Activated CD4-positive, alpha-beta T cell treated with anti-CD3 and anti-CD28 coated beads for 36 hours (primary cell): Measurements from ENCODE around the gene DNMT3B. TPM values are rescaled to one million over a fixed set of nuclear protein-coding genes. Genes with fewer than 3 reads are reported as not detected.

ENCODE experiments used
- ATAC-seq: fragments of 200-7000 bp; cut with Tn5 transposase; one replicate; pipeline ENCODE4 v1.10.0; 2021; ENCODE audit warnings: mild to moderate bottlenecking, moderate library complexity
- CTCF ChIA-PET: fragments of 350-600 bp; sonication (Branson Sonifier 250); formaldehyde crosslinking; loops from one replicate; lab custom pipeline; 2021; ENCODE audit warnings: antibody characterized with exemption; lab: Charles Lee
- POLR2A ChIA-PET: fragments of 350-600 bp; sonication (Branson Sonifier 250); formaldehyde crosslinking; loops from one replicate; lab custom pipeline; 2021; ENCODE audit warnings: antibody characterized with exemption, inconsistent platforms; lab: Charles Lee
- DNase-seq: peaks from one replicate; pipeline ENCODE4 v3.0.0-alpha.2; 2020
- H3K27ac Mint-ChIP-seq: one replicate; pipeline ENCODE4 v1.8.0; 2021; ENCODE audit warnings: mixed read lengths
- H3K27me3 Mint-ChIP-seq: one replicate; pipeline ENCODE4 v1.8.0; 2021; ENCODE audit warnings: mixed read lengths
- H3K36me3 Mint-ChIP-seq: one replicate; pipeline ENCODE4 v1.8.0; 2021; ENCODE audit warnings: low read depth, mixed read lengths
- H3K4me1 Mint-ChIP-seq: one replicate; pipeline ENCODE4 v1.8.0; 2021; ENCODE audit warnings: mixed read lengths
- H3K4me3 Mint-ChIP-seq: one replicate; pipeline ENCODE4 v1.8.0; 2021; ENCODE audit warnings: mild to moderate bottlenecking, moderate library complexity, mixed read lengths
- H3K9me3 Mint-ChIP-seq: one replicate; pipeline ENCODE4 v1.8.0; 2021; ENCODE audit warnings: low read depth, mixed read lengths
- intact Hi-C, 2 experiments: fragments of 100-400 bp; cut with DNase I in 1 of 2; cut with micrococcal nuclease in 1 of 2; formaldehyde crosslinking; loops; one replicate each; pipeline versions ENCODE4 v1.14.2 to v1.15.1; 2022 to 2024; cut with DNase I, micrococcal nuclease
- total RNA-seq, 2 experiments: library from RNA; stranded (reverse); gene quantifications; one replicate each; pipeline ENCODE4 v1.2.3, GENCODE V29; 2021

Gene DNMT3B
- total RNA-seq, 2 experiments from 2014 or later = 1.4 to 1.6 TPM

GRCh38 chr20:32743237-32744112 is 18.7 kb upstream of the DNMT3B start, which contains the start of gene COMMD7:
TSS of gene COMMD7 (minus strand) at chr20:32743467. CDS start at chr20:32743391, 76 bp downstream.
- H3K36me3 Mint-ChIP-seq = no peaks in the 10 kb centered on the region
- H3K4me3 Mint-ChIP-seq = peak within 1 kb of the TSS; percentile 93
- peak; percentile 90 for DNase-seq
- intact Hi-C loops = loop anchor here in 1 of 2 experiments (1.0 to 5.0 kb wide), 6 partner anchors 19 to 224 kb away; partner anchors contain the start of gene DNMT3B
- CTCF ChIA-PET = interaction anchor here (0.6 to 2.5 kb wide), 8 partner anchors 9 to 266 kb away, joined by 3 to 20 read pairs (median 3); partner anchors contain the start of gene DNMT3B
- H3K27me3 Mint-ChIP-seq = no peaks in the 10 kb centered on the region
- POLR2A ChIA-PET = interaction anchor here (0.6 to 0.9 kb wide), 3 partner anchors 17 to 77 kb away, joined by 3 read pairs; no protein-coding TSS in a partner anchor
- H3K27ac Mint-ChIP-seq = peak within 1 kb of the TSS; percentile 97
- peak; percentile 89 for ATAC-seq
- peaks cover 31% of the 10 kb centered on the region for H3K4me1 Mint-ChIP-seq
- H3K9me3 Mint-ChIP-seq = no peaks in the 10 kb centered on the region

- no peaks in the 10 kb centered on the region for H3K36me3 Mint-ChIP-seq
- intact Hi-C loops = no loop called here
- ChIA-PET CTCF (no interaction called here), POLR2A (no interaction called here)
- no peak for ATAC-seq
- H3K27ac Mint-ChIP-seq = no peak overlapping the region
- DNase-seq = no peak
- H3K4me1 Mint-ChIP-seq = peaks cover 8% of the 10 kb centered on the region
- no peaks in the 10 kb centered on the region for H3K9me3 Mint-ChIP-seq
- H3K27me3 Mint-ChIP-seq = no peaks in the 10 kb centered on the region
- no peak overlapping the region for H3K4me3 Mint-ChIP-seq
These were observed 12.1 kb upstream of the DNMT3B start for GRCh38 chr20:32749914-32750637.

- Mint-ChIP-seq H3K4me1 (peaks cover 7% of the 10 kb centered on the region), H3K4me3 (no peak overlapping the region), H3K27ac (no peak overlapping the region), H3K9me3 (no peaks in the 10 kb centered on the region), H3K36me3 (no peaks in the 10 kb centered on the region), H3K27me3 (no peaks in the 10 kb centered on the region)
- POLR2A ChIA-PET = no interaction called here
- DNase-seq (no peak), ATAC-seq (no peak)
- intact Hi-C loops = no loop called here
- CTCF ChIA-PET = no interaction called here
These were observed 10.9 kb upstream of the DNMT3B start for GRCh38 chr20:32751293-32751692.

GRCh38 chr20:32751702-32752457 is 10.3 kb upstream of the DNMT3B start:
- ChIA-PET POLR2A (no interaction called here), CTCF (interaction anchor here (1.4 kb wide), 1 partner anchor 8 kb away, joined by 3 read pairs; the partner anchor contains the start of gene COMMD7)
- ATAC-seq = no peak
- intact Hi-C loops = no loop called here
- H3K4me1 Mint-ChIP-seq = peaks cover 7% of the 10 kb centered on the region
- H3K27ac Mint-ChIP-seq = no peak overlapping the region
- no peaks in the 10 kb centered on the region for H3K27me3 Mint-ChIP-seq
- no peak overlapping the region for H3K4me3 Mint-ChIP-seq
- H3K9me3 Mint-ChIP-seq = no peaks in the 10 kb centered on the region
- H3K36me3 Mint-ChIP-seq = no peaks in the 10 kb centered on the region
- DNase-seq = no peak

- Mint-ChIP-seq H3K4me1 (peaks cover 7% of the 10 kb centered on the region), H3K27me3 (no peaks in the 10 kb centered on the region), H3K9me3 (no peaks in the 10 kb centered on the region), H3K27ac (no peak overlapping the region), H3K36me3 (no peaks in the 10 kb centered on the region), H3K4me3 (no peak overlapping the region)
- intact Hi-C loops = no loop called here
- ChIA-PET POLR2A (interaction anchor here (0.6 kb wide), 1 partner anchor 17 kb away, joined by 10 read pairs; no protein-coding TSS in a partner anchor), CTCF (interaction anchor here (0.6 to 1.4 kb wide), 3 partner anchors 9 to 381 kb away, joined by 3 read pairs; partner anchors contain the start of gene COMMD7)
- peak; percentile 27 for DNase-seq
- ATAC-seq = peak; percentile 76
These were observed 9.5 kb upstream of the DNMT3B start for GRCh38 chr20:32752458-32753250.

- CTCF ChIA-PET = interaction anchor here (0.6 to 1.4 kb wide), 3 partner anchors 10 to 107 kb away, joined by 3 read pairs; partner anchors contain the start of gene COMMD7
- Mint-ChIP-seq H3K4me1 (peaks cover 7% of the 10 kb centered on the region), H3K27ac (no peak overlapping the region), H3K27me3 (no peaks in the 10 kb centered on the region), H3K36me3 (no peaks in the 10 kb centered on the region), H3K4me3 (no peak overlapping the region), H3K9me3 (no peaks in the 10 kb centered on the region)
- intact Hi-C loops = no loop called here
- ATAC-seq (no peak), DNase-seq (no peak)
- POLR2A ChIA-PET = no interaction called here
These were observed 8.5 kb upstream of the DNMT3B start for GRCh38 chr20:32753731-32754130.

GRCh38 chr20:32756156-32756555 is 6.0 kb upstream of the DNMT3B start:
- Mint-ChIP-seq H3K27me3 (peaks cover 2% of the 10 kb centered on the region), H3K4me1 (peaks cover 10% of the 10 kb centered on the region), H3K27ac (no peak overlapping the region), H3K9me3 (no peaks in the 10 kb centered on the region), H3K36me3 (no peaks in the 10 kb centered on the region), H3K4me3 (no peak overlapping the region)
- POLR2A ChIA-PET = no interaction called here
- no peak for ATAC-seq
- intact Hi-C loops = no loop called here
- CTCF ChIA-PET = interaction anchor here (0.6 kb wide), 1 partner anchor 13 kb away, joined by 3 read pairs; the partner anchor contains the start of gene COMMD7
- DNase-seq = no peak

GRCh38 chr20:32761417-32761830 is 761 bp upstream of the DNMT3B start:
- intact Hi-C loops = loop anchor here in 1 of 2 experiments (5.0 kb wide), 1 partner anchor 89 kb away; the partner anchor contains the start of gene C20orf203
- Mint-ChIP-seq H3K9me3 (no peaks in the 10 kb centered on the region), H3K27me3 (peaks cover 7% of the 10 kb centered on the region), H3K27ac (peak overlapping the region; percentile 22), H3K36me3 (no peaks in the 10 kb centered on the region), H3K4me3 (peak overlapping the region; percentile 74), H3K4me1 (peaks cover 10% of the 10 kb centered on the region)
- POLR2A ChIA-PET = no interaction called here
- no peak for ATAC-seq
- CTCF ChIA-PET = no interaction called here
- DNase-seq = no peak

GRCh38 chr20:32762754-32763201 is 593 bp downstream of the DNMT3B start:
- Mint-ChIP-seq H3K4me3 (peak overlapping the region; percentile 70), H3K27me3 (peaks cover 7% of the 10 kb centered on the region), H3K4me1 (peaks cover 10% of the 10 kb centered on the region), H3K9me3 (no peaks in the 10 kb centered on the region), H3K36me3 (no peaks in the 10 kb centered on the region), H3K27ac (peak overlapping the region; percentile 5)
- ATAC-seq = peak; percentile 38
- POLR2A ChIA-PET = interaction anchor here (0.6 kb wide), 1 partner anchor 11 kb away, joined by 4 read pairs; no protein-coding TSS in a partner anchor
- intact Hi-C loops = loop anchor here in 1 of 2 experiments (1.0 to 5.0 kb wide), 3 partner anchors 19 to 90 kb away; partner anchors contain the start of genes C20orf203 and COMMD7
- peak; percentile 46 for DNase-seq
- CTCF ChIA-PET = interaction anchor here (0.6 to 3.6 kb wide), 8 partner anchors 15 to 240 kb away, joined by 3 to 25 read pairs (median 4); partner anchors contain the start of genes C20orf203 and COMMD7
